ENCODE measurements around the gene BNIP5. TPM values are rescaled to one million over a fixed set of nuclear protein-coding genes. Genes with fewer than 3 reads are reported as not detected.
"Not testable (repeated sequence)": the region's sequence is repeated elsewhere in the genome, so short reads cannot be mapped to it uniquely, and the experiment has no call there.

Gene BNIP5
- polyA plus RNA-seq, 3 donors, result 0.10 to 0.18 (median 0.11) TPM

DNA sequence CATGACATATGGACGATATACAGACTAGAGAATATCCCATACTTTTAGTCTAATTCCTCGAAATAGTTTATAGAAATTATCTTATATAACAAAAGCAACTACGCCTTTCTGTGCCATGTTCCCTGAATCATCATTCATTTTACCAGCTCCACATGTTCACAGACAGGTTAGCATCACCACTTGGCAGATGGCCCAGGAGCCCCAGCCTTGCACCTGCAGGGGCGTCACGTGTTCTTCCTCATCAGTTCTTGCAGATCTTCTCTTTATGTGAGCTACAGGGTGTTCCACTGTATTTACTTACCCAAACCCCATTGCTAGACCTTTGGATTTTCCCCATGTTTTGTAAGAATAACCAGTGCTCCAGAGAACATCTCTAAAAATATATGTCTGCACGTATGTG, 12.6 kb upstream of the BNIP5 start:
- no peak for DNase-seq (ENCODE audit: extremely low read depth in 1 of 11, low read depth in 9 of 11, low spot score in 4 of 11)

DNA sequence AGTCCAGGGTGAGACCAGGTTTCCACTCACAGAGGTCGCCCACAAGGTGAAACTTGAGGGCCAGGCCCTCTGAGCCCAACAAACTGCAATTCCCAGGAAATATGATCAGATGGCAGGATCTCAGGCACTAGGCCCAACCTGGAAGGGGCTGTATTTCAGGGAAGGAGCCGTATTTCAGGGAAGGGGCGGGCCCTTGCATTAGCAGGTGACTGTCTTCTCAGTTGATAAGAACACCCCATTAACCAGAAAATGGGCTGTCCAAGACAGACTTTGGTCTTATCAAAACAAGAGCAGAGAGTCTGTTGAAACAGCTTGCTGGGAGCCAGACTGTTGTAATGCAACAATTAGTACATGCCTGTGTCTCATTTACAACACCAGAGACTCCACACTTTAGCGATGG, 10.9 kb upstream of the BNIP5 start:
- no peak for DNase-seq (ENCODE audit: extremely low read depth in 1 of 11, low read depth in 9 of 11, low spot score in 4 of 11)

DNA sequence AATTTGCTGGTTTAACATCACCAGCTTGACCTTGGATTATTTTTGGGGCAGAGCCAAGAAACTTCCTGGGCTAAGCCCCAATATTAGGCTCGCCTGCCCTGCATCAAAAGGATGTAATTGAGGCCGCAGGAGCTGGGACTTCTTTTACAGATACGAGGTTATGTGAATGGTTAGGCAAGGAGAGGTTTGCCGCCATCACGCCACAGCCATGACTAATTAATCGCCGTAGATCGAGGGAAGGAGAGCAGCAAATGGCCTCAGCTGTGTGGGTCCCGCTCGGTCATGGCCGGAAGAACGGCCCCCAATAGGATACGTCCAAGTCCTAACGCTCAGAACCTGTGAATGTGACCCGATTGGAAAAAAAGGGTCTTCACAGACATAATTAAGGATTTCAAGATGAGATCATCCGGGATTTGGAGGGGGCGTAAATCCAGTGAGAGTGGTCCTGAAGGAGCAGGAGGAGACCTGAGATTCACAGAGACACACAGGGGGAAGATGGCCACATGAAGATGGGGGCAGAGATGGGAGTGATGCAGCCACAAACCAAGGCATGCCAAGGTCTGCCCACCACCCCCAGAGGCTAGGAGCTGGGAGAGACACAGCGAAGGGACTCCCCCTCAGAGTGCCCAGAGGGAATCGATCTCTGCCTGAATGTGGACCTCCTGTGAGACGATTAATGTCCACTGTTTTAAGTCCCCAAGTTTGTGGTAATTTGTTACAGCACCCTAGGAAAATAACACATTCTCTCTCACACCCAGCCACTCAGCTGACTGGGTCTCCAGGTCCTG, 10.0 kb upstream of the BNIP5 start:
- DNase-seq (ENCODE audit: extremely low read depth in 1 of 11, low read depth in 9 of 11, low spot score in 4 of 11), result no peak

DNA sequence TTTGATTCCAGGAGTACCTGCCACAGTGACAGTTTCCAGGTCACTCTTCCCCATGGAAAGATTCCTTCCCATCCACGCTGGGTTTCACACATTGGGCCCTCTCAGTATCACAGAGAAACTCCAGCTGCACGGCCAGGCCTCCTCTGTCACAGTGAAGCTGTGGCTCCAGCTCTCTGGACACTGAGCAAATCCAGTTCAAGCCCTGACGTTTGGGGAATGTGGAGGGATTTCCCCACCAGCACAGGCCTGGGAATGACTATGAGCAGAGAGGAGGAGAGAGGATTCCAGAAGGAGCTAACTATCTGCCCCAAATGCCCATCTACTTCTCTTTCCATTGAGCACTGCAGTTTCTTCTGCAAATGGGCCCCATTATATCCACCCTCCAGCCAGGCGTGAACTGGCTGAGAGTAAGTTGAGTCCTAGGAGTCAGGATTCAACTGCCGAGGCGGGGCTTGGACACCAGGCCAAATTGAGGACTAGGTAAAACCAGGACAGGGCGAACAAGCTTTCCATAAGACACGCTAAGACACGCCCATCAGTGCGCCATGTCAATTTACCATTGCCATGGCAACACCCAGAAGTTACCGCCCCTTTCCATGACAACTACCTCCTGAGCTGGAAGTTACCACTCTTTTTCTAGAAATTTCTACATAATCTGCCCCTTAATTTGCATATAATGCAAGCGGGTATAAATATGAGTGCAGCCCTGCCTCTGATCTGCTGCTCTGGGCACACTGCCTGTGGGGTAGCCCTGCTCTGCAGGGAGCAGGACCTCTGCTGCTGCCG, 9.2 kb upstream of the BNIP5 start:
- no peak for DNase-seq (ENCODE audit: extremely low read depth in 1 of 11, low read depth in 9 of 11, low spot score in 4 of 11)

DNA sequence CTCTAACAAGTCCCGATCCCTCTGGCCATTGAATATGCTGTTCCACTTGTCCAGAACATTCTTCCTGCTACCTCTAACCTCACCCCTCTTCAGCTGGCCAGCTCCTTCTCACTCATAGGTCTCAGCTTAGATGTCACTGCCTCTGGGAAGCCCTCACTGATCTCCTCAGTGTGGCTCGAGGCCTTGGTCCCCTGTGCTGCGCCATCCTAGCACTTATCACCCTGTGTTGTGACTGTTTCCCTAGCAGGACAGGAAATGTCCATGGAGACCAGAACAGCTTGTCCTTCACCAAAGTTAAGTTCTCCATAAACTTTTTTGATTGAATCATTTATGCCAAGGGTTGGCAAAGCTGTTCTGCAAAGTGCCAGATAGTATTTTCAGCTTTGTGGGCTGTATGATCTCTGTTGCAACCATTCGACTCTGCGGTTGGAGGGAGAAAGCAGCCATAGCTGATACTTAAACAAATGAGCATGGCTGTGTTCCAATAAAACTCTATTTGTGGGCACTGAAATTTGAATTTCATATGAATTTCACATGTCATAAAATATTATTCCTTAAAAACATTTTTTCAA, 6.5 kb upstream of the BNIP5 start:
- no peak for DNase-seq (ENCODE audit: extremely low read depth in 1 of 11, low read depth in 9 of 11, low spot score in 4 of 11)

DNA sequence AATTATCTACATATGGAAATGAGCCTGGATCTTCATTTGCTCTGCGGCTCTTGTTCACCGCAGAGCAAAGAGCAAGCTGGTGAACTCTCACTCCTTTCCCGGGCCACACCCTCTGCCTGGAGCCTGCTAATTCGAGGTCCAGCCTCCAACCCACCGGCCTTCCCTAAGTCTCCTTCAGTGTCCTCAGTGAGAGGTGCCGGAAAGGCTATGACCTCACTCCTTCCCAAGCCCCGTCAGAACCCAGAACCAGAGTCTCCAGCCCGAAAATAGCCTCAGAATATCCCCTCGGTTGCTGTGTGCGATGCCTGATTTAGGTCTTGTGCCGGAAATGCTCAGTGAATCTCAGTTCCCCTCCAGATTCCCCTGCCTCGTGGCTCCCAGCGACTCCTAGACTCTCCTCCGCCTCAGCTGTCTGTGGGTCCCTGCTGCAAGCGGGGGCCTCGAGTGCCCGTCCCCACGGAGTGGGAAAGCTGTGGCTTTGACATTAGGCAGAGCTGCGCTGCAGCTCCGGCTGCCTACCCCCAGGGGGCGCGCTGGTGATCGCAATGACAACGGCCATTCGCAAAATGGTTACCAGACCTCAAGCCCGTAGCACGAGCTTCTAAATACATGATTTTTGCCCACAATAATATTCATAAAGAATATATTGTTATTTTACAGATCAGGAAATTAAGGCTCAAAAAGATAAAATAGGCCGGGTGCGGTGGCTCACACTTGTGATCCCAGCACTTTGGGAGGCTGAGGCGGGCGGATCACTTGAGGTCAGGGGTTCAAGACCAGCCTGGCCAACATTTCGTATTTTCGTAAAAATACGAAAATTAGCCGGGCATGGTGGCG, 4.1 kb upstream of the BNIP5 start:
- DNase-seq (ENCODE audit: extremely low read depth in 1 of 11, low read depth in 9 of 11, low spot score in 4 of 11), result peak in 2 of 11 donors; percentile 44 to 46

DNA sequence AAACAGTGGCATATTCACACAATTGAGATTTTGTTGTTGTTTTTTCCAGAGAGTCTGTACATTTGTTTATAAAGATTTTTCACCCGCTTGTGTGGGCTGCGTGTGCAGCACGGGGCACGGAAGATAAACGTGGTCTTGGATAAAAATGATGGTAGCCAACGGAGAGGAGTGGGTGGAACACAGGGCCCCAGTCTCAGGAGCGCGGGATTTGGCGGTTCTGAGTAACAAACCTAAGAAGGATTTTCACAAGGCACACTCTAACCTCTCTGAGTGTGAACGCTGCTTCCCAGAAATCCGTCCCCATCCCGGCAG, 3.6 kb upstream of the BNIP5 start:
- DNase-seq (ENCODE audit: extremely low read depth in 1 of 11, low read depth in 9 of 11, low spot score in 4 of 11), result no peak

DNA sequence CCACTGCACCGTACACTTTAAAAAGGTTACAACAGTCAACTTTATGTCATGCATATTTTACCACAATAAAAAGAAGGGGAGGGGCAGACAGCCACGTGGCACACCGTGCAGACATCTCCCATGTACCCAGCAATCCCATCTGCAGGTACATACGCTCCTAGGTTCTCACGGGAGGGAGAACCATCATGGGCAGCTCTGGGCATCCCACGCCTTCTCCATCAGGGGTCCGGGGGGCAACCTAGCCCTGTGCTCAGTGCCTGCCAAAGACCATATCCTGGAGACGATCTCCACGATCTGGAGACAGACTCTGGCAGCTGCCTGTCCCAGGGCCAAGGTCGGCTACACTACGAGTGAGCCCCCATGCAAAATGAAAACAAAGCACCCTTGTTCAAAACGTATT, 2.5 kb upstream of the BNIP5 start:
- DNase-seq (ENCODE audit: extremely low read depth in 1 of 11, low read depth in 9 of 11, low spot score in 4 of 11), result no peak

DNA sequence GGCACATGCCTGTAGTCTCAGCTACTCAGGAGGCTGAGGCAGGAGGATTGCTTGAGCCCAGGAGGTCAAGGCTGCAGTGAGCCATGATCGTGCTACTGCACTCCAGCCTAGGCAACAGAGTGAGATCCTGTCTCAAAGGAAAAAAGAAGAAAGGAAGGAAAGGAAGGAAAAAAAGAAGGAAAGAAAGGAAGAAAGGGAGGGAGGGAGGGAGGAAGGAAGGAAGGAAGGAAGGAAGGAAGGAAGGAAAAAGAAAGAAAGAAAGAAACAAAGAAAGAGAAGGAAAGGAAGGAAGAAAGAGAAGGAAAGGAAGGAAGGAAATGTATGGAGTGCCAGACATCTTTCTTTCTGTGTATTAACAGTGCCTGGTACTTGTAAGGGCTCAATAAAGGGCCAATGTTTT, 1.5 kb upstream of the BNIP5 start:
- not testable (repeated sequence) for DNase-seq (ENCODE audit: extremely low read depth in 1 of 11, low read depth in 9 of 11, low spot score in 4 of 11)

DNA sequence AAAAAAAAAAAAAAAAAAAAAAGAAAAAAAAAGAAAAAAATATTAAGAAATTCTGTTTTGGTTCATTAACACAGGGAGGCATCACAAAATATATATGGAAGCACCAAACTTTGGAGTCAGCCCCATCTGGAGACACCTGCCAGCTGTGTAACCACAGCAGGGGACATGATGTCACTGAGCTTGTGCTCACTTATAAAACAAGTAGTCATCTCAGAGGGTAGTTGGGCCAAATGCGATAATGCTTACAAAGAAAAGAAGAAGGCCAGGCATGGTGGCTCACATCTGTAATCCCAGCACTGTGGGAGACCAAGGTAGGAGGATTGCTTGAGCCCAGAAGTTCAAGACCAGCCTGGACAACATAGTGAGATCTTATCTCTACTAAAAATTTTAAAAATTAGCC, 1.1 kb upstream of the BNIP5 start:
- no peak for DNase-seq (ENCODE audit: extremely low read depth in 1 of 11, low read depth in 9 of 11, low spot score in 4 of 11)

DNA sequence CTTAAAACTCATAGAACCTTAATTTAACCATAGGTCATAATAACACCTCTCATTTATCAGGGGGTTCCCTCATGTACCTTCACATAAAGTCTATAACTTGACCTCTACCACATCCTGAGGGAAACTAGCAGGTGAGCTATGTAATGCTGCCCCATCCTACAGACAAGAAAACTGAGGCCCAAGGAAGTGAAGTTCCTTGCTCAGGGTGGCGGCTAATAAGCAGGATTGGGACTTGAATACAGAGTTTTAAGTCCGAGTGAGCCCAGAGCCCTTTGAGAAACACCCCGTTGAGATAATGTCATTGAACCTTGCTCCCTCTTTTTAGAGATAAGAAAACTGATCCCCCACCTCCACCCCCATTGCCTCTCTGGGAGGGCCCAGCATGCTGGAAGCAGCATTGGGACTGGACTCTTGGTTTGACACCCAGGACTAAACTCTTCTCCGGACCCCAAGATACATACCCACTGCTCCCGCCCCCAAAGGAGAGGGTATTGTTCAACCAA, 429 bp downstream of the BNIP5 start:
- no peak for DNase-seq (ENCODE audit: extremely low read depth in 1 of 11, low read depth in 9 of 11, low spot score in 4 of 11)

DNA sequence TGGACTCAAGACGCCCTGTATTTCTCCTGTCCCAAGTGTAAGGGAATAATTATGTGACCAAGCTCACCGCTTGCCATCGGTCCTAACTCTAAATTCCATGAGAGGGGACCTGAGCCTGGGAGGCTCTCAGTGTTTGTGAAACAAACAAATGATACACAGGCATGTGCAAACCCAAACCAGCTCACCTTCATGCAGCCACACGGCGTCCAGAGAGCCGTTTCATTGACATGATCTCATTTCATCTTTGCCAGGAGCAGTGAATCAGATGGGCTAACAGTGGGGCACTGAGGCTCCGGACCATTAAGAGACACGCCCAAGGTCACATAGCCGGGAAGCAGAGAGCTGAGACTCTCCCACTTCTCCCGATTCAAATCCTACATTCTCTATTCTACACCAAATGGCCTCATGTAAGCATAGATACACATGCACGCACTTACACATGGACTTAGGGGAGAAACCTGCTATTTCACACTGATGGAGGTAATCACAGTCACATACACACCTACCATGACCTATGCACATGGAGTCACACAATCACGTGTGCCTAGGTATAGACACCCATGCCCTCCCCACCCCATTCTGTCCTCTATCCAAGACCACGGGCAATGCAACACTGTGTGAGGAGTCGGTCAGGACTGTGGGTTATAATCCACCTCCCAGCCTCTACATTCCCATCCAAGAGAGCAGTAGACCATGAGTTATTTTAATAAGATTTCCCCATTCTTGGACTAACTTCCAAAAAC, 1.1 kb downstream of the BNIP5 start:
- no peak for DNase-seq (ENCODE audit: extremely low read depth in 1 of 11, low read depth in 9 of 11, low spot score in 4 of 11)

DNA sequence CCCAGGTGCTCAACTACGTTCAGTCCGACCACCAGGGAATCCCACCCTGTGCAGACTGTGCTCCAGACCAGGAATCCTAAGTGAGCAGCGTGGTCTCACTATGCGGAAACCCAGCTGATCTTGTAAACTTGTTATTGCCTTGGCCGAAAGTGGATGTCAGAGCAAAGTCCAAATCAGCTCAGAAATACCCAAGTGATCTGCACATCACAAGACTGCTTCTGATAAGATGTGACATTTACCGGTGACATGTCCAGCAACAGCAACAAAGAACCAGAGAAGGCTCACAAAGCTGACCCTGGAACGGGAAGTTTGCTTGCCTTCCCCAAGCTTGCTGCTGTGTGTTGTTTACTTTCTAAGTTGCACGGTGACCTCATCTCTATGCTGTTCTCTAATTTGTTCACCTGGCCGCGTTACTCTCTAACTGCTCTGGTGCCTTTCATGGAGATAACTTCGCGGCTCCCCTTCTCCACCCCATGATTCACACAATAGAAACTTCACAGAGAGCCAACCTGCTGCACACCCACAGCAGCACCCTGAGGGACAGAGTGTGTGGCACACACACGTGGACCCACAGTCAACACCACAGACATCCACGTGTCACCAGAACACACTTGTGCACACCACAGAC, 1.7 kb downstream of the BNIP5 start:
- no peak for DNase-seq (ENCODE audit: extremely low read depth in 1 of 11, low read depth in 9 of 11, low spot score in 4 of 11)

DNA sequence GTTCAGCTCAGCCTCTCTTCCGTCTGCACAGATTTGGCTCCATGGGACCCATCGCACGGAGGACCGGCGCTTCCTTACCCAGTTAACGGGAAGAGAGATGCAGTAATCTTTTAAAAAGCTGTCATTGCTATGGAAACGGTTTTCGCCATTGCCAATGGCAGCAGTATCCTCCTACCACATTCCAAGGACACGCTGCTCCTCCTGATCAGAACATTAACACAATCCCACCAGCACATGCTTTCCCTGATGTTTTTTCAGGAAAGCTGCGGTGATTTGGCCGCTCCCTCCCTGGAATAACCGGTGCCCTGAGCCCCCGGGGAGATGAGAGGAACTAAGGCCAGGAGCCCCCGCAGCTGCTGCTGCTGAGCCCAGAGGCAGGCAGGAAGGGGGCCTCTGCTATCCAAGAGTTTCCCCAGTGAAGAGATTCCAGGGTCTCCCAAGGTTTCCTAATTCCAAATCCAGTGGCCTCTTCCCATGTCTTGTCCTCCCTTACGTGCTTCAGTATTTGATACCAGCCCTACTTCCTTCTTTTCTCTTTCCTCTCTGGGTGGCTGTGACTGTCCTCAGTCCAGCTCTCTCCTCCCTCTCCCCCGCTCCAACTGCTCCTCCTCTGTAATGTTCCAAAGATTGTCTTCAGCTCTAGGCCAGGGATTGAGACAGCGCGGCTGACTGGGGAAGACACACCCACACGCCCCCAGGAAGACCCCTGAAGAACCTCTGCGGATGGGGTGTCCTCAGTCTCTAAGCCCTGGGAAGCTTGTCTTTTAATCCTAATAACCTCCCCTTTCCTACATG, 2.6 kb downstream of the BNIP5 start:
- DNase-seq (ENCODE audit: extremely low read depth in 1 of 11, low read depth in 9 of 11, low spot score in 4 of 11), result no peak

DNA sequence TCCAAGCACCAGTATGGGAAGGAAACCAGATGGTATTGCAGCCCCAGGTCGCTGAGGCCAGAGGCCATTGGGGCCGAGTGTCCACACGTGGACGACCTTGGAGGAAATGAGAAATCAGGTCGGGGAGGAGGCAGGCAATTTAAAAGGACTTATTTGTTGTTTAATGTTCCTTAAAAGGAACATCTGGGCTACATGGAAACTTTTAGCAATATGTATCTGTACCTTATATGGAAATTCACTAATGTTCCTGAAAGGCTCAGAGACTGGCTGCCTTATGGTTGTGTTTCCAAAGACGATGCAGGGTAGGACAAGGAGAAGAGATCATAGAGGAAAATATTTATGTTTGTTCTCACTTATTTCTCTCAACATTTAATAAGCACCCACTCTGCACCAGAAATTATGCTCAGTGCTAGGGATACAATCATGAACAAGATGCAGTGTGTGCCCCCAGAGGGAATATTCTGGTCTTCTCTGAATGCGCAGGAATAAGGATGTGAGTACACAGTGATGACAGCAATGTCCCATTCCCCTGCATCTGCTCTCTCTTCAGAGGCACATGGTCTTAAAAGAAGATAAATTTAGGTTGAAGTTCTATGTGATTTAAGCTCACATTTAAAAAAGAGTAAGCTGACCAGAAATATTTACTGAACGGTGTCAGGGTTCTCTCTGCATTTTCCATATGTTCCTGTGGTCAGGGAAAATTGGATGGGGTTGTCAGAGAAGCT, 3.4 kb downstream of the BNIP5 start:
- no peak for DNase-seq (ENCODE audit: extremely low read depth in 1 of 11, low read depth in 9 of 11, low spot score in 4 of 11)

DNA sequence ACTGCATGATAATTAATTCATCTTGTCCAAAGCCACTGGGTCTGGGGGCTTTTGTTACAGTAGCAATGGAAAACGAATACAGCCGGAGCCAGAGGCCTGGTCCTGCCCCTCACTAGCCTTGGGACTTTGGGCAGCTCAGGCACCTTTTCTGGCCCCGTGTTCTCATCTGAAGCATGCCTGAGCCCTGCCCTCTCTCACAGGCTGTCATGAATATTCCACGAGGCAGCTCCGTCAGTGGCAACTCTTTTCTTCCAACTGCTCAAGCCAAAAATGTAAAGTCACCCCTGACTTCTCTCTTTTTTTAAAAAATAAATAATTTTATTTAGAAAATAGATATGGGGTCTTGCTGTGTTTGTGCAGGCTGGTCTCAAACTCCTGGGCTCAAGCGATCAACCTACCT, 5.3 kb downstream of the BNIP5 start:
- DNase-seq (ENCODE audit: extremely low read depth in 1 of 11, low read depth in 9 of 11, low spot score in 4 of 11), result no peak

DNA sequence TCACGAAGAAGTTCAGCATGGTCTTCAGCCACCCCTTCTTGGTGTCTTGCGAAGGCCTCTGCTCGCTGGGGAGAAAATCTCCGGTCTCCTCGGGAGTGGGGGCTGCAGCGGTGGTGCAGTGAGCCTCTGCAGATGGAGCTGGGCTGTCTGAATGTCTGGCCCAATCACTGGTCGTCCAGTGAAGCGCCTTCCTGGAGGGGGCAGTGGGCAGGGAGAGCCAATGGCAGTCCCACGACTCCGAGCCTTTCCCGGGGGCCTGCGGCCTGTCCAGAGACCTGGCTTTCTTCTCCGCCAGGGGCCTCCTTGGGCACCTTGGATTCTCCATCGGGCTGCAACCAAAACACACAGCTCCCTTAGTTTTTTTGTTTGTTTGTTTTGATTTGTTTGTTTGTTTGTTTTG, 6.3 kb downstream of the BNIP5 start:
- no peak for DNase-seq (ENCODE audit: extremely low read depth in 1 of 11, low read depth in 9 of 11, low spot score in 4 of 11)
